Measurements from ENCODE around the gene SMYD3.
A peak's percentile ranks its signal among the peaks of the same experiment; 100 is the strongest.

SMYD3 gene

DNA sequence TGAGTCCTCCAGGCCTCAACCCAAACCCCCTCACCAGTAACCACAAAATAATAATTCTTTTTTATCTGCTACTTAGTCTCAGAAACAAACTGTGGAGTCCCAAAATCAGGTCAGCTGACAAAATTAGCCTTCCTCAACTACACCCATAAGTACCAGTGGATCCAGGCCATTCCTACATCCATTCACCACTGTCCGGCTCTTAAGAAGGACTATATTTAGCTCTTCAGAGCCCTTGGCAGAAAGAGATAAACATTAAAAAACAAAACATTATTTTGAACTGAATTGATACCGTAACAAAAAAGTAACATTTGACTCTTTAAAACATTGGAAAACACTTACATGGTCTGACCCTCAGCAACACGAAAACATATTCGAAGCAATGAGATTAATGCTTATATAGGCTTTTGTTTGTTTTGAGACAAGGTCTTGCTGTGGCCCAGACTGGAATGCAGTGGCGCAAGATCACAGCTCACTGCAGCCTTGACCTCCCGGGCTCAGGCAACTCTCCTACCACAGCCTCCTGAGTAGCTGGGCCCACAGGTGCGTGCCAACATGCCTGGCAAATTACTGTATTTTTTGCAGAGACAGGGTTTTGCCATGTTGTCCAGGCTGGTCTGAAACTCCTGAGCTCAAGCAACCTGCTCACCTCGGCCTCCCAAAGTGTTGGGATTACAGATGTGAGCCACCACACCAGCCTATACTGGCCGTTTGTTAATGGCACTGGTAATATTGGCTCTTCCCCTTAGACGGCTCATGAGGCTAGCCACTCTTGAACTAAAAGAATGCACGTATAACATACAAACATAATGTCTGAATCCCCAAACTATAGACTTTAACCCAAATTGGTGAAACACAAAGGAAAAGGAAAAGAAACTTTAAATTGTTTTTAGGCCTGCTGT, 330.7 kb downstream of the SMYD3 start:
- no peak for DNase-seq (ENCODE audit: low read depth, low spot score)

DNA sequence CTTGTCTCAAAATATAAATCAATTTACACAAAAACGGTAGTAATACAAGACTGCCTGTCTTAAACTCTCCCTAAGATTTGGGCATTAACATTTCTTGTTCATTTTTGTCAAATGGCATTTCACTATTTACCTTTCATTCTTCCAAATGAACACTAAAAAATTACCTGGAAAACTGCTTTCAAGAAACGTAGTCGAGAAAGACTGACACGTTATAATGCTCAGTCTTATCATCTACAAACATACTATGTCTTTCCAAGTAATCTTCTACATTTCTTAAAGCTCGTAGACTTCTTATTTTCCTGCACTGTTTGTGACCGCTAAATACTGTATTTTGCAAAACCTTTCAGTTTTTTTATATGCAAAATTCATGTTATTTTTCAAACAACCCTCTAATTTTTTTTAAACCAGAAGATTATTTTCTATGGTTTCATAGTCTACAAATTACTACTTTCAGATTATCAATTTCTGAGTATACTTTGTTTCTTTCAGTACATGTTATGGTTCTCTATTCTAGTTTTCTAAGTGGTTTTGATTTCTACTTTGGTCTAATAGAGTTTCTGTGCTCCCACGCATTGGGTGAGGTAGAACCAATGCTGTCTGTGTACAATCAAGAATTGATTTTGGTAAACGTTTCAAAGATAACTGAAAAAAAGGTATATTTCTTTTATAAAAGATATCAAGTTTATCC, 336.4 kb downstream of the SMYD3 start:
- DNase-seq (ENCODE audit: low read depth, low spot score), result no peak

DNA sequence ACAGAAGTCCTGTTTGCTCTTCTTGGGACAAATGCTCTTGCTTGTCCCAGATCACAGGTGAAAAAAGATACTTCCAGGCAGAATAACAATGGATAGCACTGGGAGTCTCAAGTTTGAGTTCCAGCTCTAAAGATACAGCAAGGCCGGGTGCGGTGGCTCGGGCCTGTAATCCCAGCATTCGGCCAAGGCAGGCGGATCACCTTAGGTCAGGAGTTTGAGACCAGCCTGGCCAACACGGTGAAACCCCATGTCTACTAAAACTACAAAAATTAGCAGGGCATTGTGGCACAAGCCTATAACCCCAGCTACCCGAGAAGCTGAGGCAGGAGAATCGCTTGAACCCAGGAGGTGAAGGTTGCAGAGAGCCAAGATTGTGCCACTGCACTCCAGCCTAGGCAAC, 337.6 kb downstream of the SMYD3 start:
- DNase-seq (ENCODE audit: low read depth, low spot score), result no peak

DNA sequence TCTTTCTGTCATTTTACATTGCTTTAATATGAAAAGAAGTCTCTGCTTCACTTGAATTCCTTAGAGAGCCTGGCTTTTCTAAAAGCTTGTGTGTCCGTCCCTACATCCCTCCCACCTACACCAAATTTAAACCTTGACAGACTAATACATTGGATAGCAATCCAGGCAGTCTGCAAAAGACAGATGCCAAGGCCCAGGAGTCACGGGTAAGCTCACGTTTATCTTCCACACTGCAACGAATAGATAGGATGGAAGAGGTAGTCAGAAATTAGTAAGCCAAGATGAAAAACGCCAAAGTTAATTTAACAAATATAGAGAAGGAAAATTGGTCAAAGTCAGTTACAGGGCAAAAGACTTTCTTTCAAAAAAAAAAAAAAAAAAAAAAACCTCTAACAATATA, 338.1 kb downstream of the SMYD3 start:
- DNase-seq (ENCODE audit: low read depth, low spot score), result no peak

DNA sequence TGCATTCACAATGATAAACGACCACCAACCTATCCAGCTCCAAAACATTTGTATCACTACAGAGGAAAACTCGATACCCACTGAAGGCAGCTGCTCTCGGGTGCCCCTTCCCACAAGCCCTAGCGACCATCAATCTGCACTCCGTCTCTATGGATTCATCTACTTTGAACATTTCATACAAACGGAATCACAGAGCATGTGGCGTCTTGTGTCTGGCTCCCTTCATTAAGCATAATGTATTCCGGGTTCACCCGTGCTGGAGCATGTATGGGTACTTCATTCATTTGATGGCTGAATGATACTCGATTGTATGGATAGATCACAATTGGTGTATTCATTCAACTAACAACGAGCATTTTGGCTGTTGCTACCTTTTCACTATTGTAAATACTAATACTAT, 340.2 kb downstream of the SMYD3 start:
- no peak for DNase-seq (ENCODE audit: low read depth, low spot score)

DNA sequence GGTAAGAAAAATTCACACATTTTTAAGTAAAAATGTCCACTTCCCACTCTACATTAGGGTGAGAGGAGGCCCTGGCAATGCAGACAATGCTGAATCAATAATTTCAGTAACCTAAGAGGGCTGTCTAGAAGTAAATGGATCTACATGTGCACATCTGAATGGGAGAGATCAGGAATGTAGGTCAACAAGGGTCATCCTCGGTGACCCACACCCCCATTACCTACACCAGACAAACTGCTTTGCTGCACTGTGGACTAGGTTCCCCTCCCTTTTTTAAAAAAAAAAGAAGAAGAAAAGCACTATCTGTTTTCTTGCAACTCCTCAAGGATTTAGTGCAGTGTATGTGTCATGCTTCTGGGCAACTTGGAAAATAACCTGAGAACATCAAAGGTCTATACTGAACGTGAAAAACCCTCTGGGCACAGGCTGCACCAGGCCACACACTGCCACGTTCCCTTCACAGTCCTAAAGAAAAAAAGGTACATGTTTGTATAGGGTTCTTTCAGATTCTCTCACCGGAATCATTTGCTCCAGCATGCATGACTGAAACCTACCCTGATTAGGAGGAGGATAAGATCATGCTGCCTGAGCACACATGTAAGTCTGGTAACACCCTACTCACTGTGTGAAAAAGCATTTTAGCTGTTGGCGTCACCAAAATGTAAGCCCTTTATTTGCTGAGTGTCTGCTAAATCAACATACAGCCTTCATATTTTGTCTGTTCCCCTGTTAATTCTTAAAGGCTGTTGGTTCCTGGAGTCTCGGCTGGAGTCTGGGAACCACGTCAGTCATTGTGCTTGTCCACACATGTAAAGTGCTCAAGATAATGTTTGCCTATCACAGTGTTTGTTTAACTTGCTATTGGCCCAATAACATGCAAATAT, 341.0 kb downstream of the SMYD3 start:
- no peak for DNase-seq (ENCODE audit: low read depth, low spot score)

DNA sequence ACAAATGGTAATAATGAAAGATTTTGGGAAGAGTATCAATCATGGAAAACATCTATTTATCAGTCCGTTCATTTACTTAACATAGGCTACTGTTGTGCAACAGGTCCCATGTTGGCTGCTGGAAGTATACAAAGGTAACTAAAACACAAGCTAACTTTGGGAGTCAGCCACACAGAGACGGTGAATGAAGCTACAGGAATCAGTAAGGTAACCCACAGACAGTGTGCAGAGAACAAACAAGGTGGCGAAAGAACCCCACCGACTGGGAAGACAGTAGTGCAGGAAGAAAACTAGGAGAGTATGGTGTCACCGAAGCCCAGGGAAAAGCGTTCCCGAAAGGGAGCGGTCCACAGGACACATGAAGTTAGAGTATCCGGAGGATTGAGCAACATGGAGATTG, 342.3 kb downstream of the SMYD3 start:
- no peak for DNase-seq (ENCODE audit: low read depth, low spot score)

DNA sequence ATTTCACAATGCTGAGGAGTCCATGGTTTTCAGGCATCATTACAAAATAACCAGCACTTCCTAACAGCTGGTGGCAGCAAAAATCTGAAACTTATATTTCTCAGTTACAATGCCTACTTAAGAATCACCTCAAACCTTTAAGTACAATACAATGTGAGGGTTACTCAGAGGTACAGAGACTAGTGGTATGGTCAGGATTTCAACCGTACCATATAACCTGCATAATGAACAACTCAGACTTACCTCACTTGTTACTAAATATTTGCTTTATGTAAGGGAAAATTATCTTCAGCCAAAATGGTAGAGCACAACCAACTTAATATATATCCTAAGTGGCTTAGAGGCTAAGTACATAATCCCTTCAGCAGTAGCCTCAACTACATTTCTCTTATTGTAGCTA, 344.5 kb downstream of the SMYD3 start:
- DNase-seq (ENCODE audit: low read depth, low spot score), result no peak

DNA sequence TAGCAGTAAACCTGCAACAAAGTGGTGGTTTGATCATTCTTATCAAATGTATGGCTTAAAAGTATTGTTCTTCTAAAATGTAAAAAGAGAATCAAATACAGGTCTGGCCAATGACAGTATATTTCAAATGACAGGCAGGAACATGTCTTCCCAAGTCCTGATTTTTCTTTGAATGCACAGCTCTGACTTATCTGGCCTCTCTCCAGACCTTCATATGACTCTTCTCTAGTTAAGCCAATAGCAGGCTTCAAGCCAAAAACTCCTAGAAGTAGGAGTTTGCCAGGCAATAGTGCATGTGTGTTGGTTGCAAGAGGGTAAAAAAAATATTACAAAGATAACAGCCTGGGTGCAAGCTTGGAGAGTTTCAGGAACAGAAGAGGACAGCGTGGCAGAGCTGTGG, 345.5 kb downstream of the SMYD3 start:
- no peak for DNase-seq (ENCODE audit: low read depth, low spot score)

DNA sequence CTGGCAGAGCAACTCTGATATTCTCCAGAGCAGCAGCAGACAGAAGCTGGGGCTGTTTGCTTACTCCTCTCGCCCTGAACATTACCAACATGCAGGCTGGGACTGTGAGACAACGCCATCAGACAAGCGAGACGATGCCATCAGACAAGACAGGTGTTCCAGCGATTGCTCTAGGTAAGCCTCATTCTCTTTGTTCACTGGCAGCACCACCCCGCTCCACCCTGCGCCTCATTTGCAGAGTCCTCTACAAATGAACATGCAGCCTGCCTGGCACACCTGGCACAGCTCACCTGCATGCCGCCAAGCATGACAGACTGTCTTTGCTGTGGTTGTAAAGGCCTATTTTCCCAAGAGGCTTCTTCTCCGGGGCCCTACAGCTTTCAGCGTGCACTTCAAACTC, 346.2 kb downstream of the SMYD3 start:
- DNase-seq (ENCODE audit: low read depth, low spot score), result no peak

DNA sequence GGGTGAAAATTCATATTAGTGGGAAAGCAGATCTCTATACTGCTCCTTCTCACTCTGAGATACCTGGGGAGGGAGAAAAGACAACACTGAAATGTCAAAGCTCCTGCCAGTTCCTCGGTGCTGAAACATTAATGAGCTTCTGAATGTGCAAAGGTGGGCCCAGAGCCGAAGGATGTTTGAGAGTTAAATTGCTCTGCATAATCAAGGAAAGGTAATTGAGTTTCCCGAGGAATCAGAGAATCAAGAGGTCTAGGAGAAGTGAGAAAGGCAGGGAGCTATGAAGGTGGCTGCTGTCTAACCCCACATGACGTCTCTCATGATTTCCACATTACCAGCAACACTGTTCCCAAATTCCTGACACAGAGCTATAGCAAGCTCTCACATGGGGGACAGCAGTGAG, 346.7 kb downstream of the SMYD3 start:
- no peak for DNase-seq (ENCODE audit: low read depth, low spot score)

DNA sequence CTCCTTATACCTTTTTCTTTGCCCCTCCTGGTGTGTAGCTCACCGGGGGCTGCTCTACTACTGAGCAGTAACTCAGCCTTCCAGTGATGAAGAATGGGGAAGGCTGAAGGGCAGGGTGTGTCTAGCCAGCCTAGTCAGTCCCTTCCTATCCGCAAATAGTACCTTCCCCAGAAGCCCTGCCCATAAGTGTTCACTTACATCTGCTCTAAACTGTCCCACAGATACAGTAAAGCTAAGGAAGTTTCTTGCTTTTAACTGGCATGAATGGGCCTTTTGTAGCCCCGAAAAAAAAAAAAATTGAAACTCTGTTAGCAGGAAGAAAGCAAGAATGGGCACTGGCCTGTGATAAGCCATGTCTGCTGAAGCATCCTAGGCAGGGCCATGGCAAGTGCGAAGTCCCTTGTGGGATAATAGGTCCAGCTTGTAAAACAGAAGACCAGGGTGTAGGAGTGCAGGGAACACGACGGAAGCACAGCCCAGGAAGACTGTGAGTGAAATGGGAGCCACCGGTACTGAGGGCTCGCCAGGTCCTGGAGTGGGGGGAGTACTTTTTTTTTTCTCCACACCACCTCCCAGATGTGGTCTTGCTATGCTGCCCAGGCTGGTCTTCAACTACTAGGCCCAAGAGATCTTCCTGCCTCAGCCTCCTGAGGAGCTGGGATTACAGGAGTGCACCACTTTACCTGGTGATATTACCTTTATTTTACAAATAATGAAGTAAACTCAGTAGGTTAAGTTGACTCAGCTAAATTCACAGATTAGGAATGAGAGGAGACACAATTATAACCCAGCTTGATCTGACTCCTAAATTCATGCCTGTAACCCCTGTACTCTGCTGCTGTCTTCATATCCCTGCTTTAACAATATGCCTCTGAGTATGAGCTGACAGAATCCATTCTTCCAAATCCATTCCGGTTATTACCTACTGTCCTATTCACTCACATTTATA, 347.5 kb downstream of the SMYD3 start:
- DNase-seq (ENCODE audit: low read depth, low spot score), result no peak

DNA sequence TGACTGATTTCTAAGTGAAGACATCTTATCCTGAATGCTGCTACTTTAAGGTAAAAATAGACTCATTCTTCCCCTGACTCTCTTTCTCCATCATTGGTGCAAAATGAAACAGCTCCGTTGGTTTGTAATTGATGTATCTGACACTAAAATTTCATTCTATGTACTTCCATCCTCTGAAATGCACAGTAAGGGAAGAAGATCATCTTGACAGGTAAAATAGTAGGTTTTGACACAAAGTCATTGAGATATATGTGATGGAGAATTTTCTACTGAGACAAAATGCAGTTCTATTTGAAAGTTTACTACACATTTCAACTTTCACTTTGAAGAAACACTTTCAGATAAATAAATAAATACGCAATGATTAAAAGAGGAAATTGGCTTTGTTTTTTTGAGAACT, 348.9 kb downstream of the SMYD3 start:
- DNase-seq (ENCODE audit: low read depth, low spot score), result no peak

DNA sequence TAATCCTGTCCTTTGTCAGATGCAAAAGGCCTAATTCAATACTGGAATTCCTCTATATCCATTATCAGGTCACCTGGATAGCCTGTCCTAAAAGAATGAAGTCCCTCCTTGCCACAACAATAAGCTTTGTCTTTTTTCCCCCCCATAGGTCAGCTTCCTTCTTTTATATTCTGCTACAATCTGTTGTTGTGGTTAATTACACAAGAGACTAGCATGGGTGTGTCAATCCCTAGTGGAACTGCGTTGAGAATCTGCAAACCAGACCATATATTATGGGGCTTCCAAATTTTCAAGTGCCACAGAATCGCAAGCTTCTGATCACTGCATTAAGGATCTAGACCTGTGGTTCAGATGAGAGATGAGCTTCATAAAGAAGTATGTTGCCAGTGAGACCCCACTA, 349.6 kb downstream of the SMYD3 start:
- DNase-seq (ENCODE audit: low read depth, low spot score), result no peak

DNA sequence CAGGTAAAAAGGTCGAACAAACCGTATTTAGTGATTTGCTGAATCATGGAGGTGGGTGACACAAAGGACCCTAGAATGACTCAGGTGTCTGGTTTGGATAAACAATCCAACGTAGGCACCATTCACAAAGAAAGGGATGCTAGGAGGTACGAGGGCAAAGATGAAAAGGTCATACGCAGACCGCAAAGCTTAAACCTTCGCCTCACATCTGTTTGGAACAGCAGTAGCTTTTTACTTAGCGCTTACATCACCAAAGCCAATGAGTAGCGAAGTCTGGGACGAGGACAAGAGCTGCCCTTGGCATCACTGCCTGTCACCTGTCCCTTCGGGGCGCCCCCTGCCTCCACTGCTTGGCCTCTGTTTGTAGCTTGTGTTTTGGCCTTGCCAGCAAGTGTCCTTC, 350.2 kb downstream of the SMYD3 start:
- peak; percentile 60 for DNase-seq (ENCODE audit: low read depth, low spot score)

DNA sequence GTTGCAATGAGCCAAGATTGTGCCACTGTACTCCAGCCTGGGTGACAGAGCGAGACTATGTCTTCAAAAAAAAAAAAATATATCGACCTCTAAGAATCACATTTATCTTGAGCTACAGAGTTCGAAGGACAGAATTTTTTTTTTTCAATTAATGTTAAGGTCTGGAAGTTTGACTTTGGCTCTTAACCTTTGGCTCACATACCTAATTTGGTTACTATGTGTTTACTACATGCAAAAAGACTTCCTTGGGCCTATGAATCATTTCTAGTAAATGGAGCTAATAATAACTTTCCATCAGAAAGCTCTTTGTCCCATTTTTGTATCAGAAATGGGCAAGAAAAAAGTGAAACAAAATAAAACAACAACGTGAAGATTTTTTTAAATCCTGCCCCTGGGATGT, 351.2 kb downstream of the SMYD3 start:
- no peak for DNase-seq (ENCODE audit: low read depth, low spot score)

DNA sequence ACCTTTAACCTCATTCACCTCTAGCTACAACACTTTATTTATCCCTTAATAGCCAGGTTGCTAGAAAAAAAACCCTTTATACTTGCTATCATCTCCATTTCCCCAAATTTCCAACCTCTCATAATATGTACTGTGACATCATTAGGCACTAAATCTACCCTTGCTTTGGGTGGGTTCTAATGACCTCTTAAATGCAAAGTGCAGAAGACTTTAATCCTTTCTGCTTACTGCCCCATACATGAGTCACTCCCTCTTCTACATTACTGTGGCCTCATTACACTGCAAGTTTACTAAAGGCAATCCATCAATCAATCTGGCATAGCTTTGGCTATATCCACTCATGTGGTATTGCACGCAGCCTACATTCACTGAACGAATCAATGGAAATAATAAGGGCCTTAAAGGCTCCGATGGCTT, 353.3 kb downstream of the SMYD3 start:
- no peak for DNase-seq (ENCODE audit: low read depth, low spot score)

DNA sequence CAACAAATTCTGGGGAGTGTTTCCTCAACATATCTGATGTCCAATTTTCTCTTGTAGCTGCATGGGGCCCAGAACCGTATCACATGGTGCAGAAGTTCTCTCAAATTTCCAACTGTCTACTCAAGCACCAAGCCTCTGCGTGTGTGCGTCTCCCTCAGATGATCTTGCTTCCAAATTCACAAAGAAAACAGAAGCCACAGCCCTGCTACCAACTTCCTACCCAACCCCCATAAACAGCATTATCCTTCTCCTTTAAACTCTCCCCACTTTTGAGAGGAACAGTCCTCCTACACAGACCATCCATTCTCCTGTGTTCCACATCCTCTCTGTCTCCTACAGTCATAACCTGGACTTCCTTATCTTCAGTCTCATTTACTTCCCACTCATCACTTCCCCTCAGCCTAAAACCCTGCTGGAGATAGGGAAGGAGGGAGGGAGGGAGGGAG, 354.1 kb downstream of the SMYD3 start:
- DNase-seq (ENCODE audit: low read depth, low spot score), result no peak

DNA sequence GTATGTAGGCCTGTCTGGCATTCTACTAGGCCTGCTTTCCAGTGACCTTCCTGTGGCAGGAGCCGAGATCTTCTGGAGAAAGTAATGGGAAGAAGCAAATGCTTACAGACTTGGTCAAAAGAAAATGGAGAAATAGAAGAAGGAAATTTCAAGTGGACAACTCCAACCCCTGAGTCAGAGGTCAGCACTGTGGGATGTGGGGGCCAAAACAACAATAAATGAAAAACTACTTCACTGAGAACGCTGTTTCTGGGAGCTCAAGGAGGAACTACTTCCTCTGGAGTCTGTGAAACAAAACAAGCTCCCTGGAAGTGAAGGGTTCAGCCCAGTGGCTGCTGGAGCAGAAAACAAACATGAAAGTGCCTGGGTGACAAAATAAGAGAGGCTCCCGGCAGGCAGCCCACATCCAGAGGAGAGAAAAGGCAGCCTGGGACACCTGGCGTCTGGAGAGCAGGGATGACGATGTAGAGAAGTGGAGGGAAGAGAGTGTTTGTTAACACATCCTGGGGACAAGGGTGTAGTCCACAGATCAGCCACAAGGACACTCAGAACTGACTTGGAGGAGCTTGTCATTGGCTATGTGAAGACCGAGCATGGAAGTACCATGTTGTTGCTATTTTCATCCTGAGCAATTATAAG, 355.2 kb downstream of the SMYD3 start:
- DNase-seq (ENCODE audit: low read depth, low spot score), result peak; percentile 13

DNA sequence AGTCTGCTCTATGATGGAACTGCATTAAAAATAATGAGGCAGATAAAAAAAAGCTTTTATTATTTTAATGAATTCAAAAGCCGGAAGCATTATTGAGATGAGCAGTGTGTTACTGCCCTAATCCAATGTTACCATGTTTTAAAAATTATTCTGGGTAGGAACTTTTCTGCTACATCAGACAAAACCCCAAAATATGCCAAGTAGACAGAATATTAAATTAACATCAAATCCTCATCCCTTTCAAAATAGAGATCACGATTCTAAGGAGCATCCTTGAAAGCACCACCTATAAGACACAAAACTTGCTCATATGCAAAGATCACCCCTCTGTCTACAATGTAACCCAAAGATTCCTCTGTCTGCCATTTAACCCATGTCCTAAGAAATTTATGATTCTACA, 357.5 kb downstream of the SMYD3 start:
- DNase-seq (ENCODE audit: low read depth, low spot score), result no peak
